Vagina (tissue), 2 donors: ENCODE results near the gene DTX4.

ENCODE experiments used
- POLR2AphosphoS5 ChIP-seq, 2 donors: sonication (generic); formaldehyde crosslinking; IDR thresholded peaks; one replicate each; pipeline ENCODE4 v1.9.0; 2017; ENCODE audit warnings: antibody characterized with exemption in 2 of 2, mild to moderate bottlenecking in 2 of 2, low read depth in 1 of 2; ENCODE audit not compliant: insufficient read depth in 1 of 2
- TF ChIP-seq, protein P1 (sequence below), 3 experiments: fragments of 450-650 bp in 2 of 3; fragments of 200-600 bp in 1 of 3; sonication (generic) in 1 of 3; IDR thresholded peaks; one replicate each; pipeline ENCODE4 v1.5.1; 2017 to 2019; ENCODE audit warnings: antibody characterized with exemption in 3 of 3, mild to moderate bottlenecking in 2 of 3, moderate library complexity in 2 of 3

DNA sequence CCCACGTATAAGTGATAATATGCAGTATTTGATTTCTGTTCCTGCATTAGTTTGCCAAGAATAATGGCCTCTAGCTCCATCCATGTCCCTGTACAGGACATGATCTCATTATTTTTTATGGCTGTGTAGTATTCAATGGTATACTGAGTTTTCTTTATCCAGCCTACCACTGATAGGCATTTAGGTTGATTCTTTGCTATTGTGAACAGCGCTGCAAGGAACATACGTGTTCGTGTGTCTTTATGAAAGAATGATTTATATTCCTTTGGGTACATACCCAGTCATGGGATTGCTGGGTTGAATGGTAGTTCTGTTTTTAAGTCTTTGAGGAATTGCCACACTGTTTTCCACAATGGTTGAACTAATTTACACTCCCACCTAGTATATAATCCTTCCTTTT, 30.7 kb upstream of the DTX4 start:
- no peak for TF ChIP-seq POLR2AphosphoS5 (IDR thresholded peaks at IDR 0.05; ENCODE audit: insufficient read depth in 1 of 2, low read depth in 1 of 2)
- TF ChIP-seq, protein P1, sequence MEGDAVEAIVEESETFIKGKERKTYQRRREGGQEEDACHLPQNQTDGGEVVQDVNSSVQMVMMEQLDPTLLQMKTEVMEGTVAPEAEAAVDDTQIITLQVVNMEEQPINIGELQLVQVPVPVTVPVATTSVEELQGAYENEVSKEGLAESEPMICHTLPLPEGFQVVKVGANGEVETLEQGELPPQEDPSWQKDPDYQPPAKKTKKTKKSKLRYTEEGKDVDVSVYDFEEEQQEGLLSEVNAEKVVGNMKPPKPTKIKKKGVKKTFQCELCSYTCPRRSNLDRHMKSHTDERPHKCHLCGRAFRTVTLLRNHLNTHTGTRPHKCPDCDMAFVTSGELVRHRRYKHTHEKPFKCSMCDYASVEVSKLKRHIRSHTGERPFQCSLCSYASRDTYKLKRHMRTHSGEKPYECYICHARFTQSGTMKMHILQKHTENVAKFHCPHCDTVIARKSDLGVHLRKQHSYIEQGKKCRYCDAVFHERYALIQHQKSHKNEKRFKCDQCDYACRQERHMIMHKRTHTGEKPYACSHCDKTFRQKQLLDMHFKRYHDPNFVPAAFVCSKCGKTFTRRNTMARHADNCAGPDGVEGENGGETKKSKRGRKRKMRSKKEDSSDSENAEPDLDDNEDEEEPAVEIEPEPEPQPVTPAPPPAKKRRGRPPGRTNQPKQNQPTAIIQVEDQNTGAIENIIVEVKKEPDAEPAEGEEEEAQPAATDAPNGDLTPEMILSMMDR (IDR thresholded peaks at IDR 0.05), result no peak
